ENCODE results near the gene RAB11A.
A peak's percentile ranks its signal among the peaks of the same experiment; 100 is the strongest.

The RAB11A gene

GRCh38 chr15:65827065-65827464, 42.2 kb upstream of the RAB11A start:
- H3K9me2 ChIP-seq (replicated peaks; ENCODE audit: low read depth, low read length): no peaks in the 10 kb centered on the region
- H3K4me2 ChIP-seq (ENCODE audit: low read depth, low read length, poor library complexity, severe bottlenecking): no peak overlapping the region
- H3K27me3 ChIP-seq (ENCODE audit: insufficient read depth, low read length, poor library complexity, severe bottlenecking): no peaks in the 10 kb centered on the region
- peaks cover 13% of the 10 kb centered on the region for H3K4me1 ChIP-seq (ENCODE audit: insufficient read depth, low read length, poor library complexity, severe bottlenecking)
- H3K79me2 ChIP-seq (ENCODE audit: insufficient read depth, low read length): no peaks in the 10 kb centered on the region
- H3K9ac ChIP-seq (ENCODE audit: low read depth, low read length, poor library complexity, severe bottlenecking): no peak overlapping the region
- peak overlapping the region; percentile 24; the same call in 1 of the 2 replicates for H2AFZ ChIP-seq (ENCODE audit: low read length)
- H3K36me3 ChIP-seq (ENCODE audit: insufficient read depth, low read length): no peaks in the 10 kb centered on the region
- no peak overlapping the region for H3K4me3 ChIP-seq (ENCODE audit: low read length, poor library complexity, severe bottlenecking)
- no peak for TF ChIP-seq EZH2phosphoT487 (IDR thresholded peaks at IDR 0.05; ENCODE audit: borderline replicate concordance)
- no peak for TF ChIP-seq CTCF (conservative IDR thresholded peaks at IDR 0.05; ENCODE audit: low read length)
- H3K9me3 ChIP-seq (ENCODE audit: insufficient read depth, low read depth, low read length): no peaks in the 10 kb centered on the region
- no peaks in the 10 kb centered on the region for H4K20me1 ChIP-seq (ENCODE audit: insufficient read depth, low read length, poor library complexity, severe bottlenecking)
- H3F3A ChIP-seq (ENCODE audit: low read depth): no peaks in the 10 kb centered on the region

- H3K4me3 ChIP-seq (ENCODE audit: low read length, poor library complexity, severe bottlenecking): no peak overlapping the region
- H3K27me3 ChIP-seq (ENCODE audit: insufficient read depth, low read length, poor library complexity, severe bottlenecking): no peaks in the 10 kb centered on the region
- H3K4me2 ChIP-seq (ENCODE audit: low read depth, low read length, poor library complexity, severe bottlenecking): peak overlapping the region; percentile 2
- no peaks in the 10 kb centered on the region for H3K9me3 ChIP-seq (ENCODE audit: insufficient read depth, low read depth, low read length)
- H3K9me2 ChIP-seq (replicated peaks; ENCODE audit: low read depth, low read length): no peaks in the 10 kb centered on the region
- H3K79me2 ChIP-seq (ENCODE audit: insufficient read depth, low read length): no peaks in the 10 kb centered on the region
- no peaks in the 10 kb centered on the region for H3K36me3 ChIP-seq (ENCODE audit: insufficient read depth, low read length)
- H4K20me1 ChIP-seq (ENCODE audit: insufficient read depth, low read length, poor library complexity, severe bottlenecking): no peaks in the 10 kb centered on the region
- no peak overlapping the region for H3K9ac ChIP-seq (ENCODE audit: low read depth, low read length, poor library complexity, severe bottlenecking)
- TF ChIP-seq EZH2phosphoT487 (IDR thresholded peaks at IDR 0.05; ENCODE audit: borderline replicate concordance): no peak
- TF ChIP-seq CTCF (conservative IDR thresholded peaks at IDR 0.05; ENCODE audit: low read length): no peak
- H3F3A ChIP-seq (ENCODE audit: low read depth): no peaks in the 10 kb centered on the region
- H3K4me1 ChIP-seq (ENCODE audit: insufficient read depth, low read length, poor library complexity, severe bottlenecking): peaks cover 28% of the 10 kb centered on the region
- 0 out of 2 replicates have a peak overlapping the region, but pooled peaks have one; percentile 14 for H2AFZ ChIP-seq (ENCODE audit: low read length)
These were observed 40.7 kb upstream of the RAB11A start for GRCh38 chr15:65828585-65828984.

GRCh38 chr15:65829130-65829764, 40.0 kb upstream of the RAB11A start:
- Histone ChIP-seq H4K20me1 (ENCODE audit: insufficient read depth, low read length, poor library complexity, severe bottlenecking) (no peaks in the 10 kb centered on the region), H3K4me3 (ENCODE audit: low read length, poor library complexity, severe bottlenecking) (no peak overlapping the region), H3K36me3 (ENCODE audit: insufficient read depth, low read length) (no peaks in the 10 kb centered on the region), H2AFZ (ENCODE audit: low read length) (no peak overlapping the region), H3K9me3 (ENCODE audit: insufficient read depth, low read depth, low read length) (no peaks in the 10 kb centered on the region), H3K9ac (ENCODE audit: low read depth, low read length, poor library complexity, severe bottlenecking) (no peak overlapping the region), H3K9me2 (replicated peaks; ENCODE audit: low read depth, low read length) (no peaks in the 10 kb centered on the region), H3F3A (ENCODE audit: low read depth) (no peaks in the 10 kb centered on the region), H3K4me1 (ENCODE audit: insufficient read depth, low read length, poor library complexity, severe bottlenecking) (peaks cover 35% of the 10 kb centered on the region), H3K4me2 (ENCODE audit: low read depth, low read length, poor library complexity, severe bottlenecking) (peak overlapping the region; percentile 2), H3K27me3 (ENCODE audit: insufficient read depth, low read length, poor library complexity, severe bottlenecking) (no peaks in the 10 kb centered on the region), H3K79me2 (ENCODE audit: insufficient read depth, low read length) (no peaks in the 10 kb centered on the region)
- no peak for TF ChIP-seq EZH2phosphoT487 (IDR thresholded peaks at IDR 0.05; ENCODE audit: borderline replicate concordance)
- TF ChIP-seq CTCF (conservative IDR thresholded peaks at IDR 0.05; ENCODE audit: low read length): peak; percentile 78
